Measurements from ENCODE around the gene PARP4.
"Not testable (repeated sequence)": the region's sequence is repeated elsewhere in the genome, so short reads cannot be mapped to it uniquely, and the experiment has no call there.

The PARP4 gene

DNA sequence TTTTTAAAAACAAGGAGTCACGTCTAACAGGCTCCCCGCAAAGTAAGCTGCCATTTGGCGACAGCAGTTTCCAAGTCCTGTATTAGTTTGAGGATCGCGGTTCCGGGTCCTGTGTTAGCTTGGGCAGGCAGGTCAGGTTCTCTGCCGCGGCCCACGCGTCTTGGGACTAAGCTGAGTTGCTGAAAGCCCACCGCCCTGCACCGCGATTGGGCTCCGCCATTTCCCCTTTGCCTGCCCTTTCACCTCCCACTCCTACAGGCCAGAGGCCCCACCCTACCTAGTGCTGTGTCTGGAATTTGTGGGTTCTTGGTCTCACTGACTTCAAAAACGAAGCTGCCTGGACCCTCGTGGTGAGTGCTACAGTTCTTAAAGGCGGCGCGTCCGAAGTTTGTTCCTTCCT lies 6.8 kb downstream of the PARP4 start:
- DNase-seq (ENCODE audit: low read depth in 2 of 2) = no peak

DNA sequence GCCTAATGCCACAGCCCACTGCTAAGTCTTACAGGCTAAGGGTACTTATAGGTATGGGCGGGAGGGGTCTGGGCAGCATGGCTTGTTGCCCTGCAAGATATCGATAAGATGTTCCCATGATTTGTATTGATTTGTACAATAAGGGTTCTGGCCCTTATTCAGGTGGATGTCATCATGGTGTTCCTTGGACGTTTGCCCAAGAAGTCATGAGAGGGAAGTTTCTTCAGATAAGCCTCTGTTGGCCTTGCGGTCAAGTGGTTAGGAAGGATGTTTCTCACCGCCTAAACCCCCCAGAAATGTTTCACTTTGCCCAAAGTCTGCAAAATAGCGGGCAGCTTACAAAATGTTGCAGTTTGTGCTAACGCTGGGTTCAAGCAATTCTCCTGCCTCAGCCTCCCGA lies 7.3 kb downstream of the PARP4 start:
- no peak for DNase-seq (ENCODE audit: low read depth in 2 of 2)

DNA sequence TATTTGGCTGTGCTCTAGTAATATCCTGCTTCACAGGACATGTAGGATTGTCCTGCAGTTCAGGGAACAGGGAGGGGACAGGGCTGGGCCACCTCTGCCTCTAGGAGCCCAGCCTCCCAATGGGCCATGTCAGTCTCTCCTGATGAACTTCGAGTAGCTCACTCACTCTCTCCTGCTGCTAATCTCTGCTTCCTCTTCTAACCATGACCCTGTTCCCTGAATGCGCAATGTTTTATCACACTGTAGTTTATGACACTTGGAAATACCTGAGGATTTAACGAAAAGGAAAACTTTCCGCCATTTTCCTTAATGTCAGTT lies 9.2 kb downstream of the PARP4 start:
- no peak for DNase-seq (ENCODE audit: low read depth in 2 of 2)

DNA sequence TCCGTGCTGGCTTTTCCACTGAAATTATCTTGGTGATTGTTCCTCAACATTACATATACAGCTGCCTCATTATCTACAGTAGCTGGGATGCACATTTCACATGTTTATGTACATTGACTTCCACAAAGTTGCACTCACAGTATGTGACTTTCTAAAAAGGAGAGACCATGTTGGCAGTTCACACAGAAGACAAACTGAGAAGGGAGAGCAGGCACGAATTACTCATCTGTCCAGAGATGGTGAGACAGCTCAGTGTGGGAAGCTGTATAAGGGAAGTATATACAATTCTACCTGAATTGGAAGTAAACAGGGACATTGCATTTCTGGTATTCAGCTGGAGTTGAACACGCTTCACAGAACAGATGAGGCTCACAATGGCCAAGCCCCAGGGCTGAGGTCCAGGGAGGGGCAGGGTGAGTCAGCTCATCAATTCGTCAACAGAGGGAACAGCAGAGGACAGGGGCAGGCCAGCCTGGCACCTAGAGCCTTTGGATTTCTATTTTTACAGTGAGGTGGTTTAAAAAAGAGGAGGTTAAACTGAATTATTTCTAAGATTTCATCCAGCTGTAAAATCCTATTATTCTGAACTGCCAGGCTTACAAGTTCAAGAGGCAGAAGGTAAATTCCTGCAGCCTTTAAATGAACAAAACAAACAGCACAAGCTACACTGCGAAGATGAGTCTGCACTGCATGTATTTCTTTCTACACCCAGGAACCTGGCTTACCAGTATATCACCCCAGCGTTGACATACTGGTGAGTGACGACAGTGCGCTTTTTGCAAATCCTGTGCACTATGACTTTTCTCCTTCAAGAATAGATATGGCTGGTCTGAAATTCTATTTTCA lies 9.8 kb downstream of the PARP4 start:
- DNase-seq (ENCODE audit: low read depth in 2 of 2) = no peak

DNA sequence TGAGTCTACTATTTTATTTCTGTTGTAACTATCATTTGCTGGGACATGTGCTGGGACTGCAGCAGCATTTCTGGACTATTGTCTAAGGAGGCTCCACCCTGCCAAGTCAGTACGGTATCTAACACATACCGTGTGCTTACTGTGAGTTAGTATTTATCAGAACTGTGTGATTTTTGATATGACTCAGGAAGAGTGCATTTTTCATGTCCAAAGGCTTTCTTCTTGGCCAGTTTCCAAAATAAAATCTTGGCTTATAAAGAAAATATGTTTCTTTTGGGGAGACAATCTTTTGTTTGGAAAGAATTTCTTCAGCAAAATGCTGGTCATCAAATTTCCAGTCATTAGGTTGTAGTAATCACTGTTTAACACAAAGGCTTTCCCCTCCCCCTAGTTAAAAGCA lies 11.6 kb downstream of the PARP4 start:
- DNase-seq (ENCODE audit: low read depth in 2 of 2) = no peak

DNA sequence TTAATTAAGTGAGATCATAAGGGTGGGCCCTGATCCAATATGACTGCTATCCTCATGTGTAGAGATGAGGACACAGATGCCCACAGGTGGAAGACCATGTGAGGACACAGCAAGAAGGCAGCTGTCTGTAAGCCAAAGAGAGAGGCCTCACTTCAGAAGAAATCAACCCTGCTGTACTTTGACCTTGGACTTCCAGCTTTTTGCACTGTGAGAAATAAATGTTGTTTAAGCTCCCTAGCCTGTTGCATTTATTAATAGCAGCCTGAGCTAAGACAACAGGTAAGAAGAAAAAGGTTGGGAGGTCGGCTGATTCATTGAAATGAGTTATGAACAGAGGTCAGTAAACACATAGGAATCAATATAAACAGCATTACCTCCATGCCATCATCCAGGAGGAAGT lies 14.8 kb downstream of the PARP4 start:
- no peak for DNase-seq (ENCODE audit: low read depth in 2 of 2)

DNA sequence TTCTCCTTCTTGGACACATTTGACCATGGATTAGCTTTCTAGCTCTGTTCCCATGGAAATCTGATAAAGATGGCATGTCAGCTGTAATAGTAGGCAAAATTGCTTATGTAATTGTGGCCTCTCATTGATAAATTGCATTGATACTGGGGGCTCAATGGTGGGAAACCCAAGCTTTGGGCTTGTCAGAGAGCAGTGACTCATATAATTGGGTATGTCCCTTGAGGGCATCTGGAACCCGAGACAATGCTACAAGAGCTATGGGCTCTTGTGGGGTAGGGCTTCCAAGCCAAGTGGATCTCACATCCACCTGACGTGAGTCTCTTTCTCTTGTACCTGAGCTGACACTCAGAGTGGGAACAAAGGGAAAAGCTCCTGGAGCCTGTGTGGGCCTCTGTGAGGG lies 16.3 kb downstream of the PARP4 start:
- not testable (repeated sequence) for DNase-seq (ENCODE audit: low read depth in 2 of 2)

DNA sequence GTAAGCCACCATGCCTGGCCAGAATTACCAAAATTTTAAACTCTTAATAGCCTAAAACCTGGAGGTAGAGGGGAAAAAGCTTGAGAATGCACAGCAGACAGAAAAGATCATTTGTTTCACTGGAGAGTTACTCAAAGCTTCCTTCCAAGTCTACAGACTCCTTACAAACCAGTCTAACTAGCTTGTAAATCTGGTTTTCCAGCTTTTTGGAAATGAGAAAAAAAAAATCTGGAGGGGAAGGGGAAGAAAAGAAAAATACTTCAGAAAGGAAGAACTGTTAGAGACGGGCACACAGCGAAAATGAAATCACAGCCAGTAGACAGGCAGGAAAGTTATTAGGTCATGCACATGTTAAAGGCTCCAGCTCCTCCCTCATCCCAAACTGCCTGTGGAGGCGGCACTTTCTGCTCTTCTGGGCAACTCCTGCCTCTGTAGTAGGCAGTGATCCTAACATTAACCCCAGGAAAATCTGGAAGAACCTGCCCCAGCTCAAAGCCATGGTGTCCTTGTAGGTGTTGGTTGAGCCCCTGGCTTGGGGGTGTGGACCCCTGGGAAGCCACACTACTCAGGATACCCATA lies 17.3 kb downstream of the PARP4 start:
- DNase-seq (ENCODE audit: low read depth in 2 of 2) = no peak

DNA sequence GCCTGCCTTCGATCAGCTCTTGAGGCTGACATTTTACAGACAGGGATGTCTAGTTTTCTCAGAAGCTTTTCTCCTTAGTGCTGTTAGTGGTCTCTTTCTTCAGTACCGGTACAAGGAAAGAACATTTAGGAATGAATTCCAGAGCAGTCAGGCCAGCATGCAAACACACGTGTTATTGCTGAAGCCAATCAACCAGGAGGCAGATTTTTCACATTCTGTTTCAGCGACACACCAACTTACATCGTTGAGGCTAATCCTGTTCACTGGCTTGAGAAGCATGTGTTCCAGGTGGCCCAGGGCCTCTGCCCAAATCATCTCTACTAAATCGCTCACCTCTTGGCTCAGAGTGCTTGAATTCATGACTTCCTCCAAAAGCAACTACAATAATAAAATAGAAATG lies 19.2 kb downstream of the PARP4 start:
- DNase-seq (ENCODE audit: low read depth in 2 of 2) = no peak

DNA sequence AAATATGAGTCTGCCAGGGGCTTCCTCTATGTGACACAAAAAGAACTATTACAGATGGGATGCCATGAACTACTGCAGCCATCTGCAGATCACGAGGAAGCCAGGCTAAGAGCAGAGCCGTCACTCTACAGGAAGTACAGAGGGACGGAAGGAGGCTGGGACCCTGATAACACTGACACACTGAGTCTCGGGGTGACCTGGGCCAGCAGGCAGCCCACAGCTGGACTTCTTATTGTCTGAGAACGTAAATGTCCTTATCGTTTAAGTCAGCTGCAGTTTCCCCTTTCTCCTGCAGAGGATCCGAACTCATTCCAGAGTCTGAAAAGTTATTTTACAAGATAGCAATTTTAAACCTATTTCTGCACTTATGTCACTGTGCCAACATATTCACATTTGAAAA lies 20.7 kb downstream of the PARP4 start:
- no peak for DNase-seq (ENCODE audit: low read depth in 2 of 2)

DNA sequence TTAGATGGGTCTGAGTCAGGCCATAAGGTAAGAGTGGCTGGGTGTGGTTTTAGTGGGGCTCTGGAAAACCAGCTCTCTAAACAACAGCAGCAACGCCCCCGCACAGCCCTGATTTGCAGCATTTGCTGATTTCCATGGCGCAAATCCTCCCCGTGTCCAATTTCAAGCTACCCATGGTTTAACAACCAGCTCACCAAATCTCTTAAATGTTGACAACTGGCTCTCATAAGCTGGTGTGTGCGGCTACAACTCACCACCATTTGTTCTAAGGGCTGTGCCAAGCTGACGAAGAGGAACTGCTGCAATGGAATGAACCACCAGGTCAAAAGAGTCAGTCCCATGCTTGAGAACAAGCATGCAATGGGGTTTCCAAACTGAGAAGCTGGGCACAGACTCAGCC lies 22.9 kb downstream of the PARP4 start:
- no peak for DNase-seq (ENCODE audit: low read depth in 2 of 2)

DNA sequence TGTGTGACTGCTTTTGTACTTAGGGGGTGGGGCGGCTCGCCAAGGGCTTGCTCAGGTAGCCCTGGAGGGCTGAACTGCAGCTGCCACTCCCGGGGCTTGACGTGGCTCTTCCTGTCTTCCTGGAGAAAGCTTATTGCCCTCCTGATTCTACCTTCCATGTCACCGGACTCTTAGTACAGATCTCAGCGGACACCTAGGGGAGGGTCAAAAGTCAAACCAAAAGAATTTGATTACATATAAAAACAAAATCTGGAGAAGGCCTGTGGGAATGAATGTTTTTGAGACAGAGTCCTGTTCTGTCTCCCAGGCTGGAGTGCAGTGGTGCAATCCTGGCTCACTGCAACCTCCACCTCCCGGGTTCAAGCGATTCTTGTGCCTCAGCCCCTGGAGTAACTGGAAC lies 24.5 kb downstream of the PARP4 start:
- not testable (repeated sequence) for DNase-seq (ENCODE audit: low read depth in 2 of 2)

DNA sequence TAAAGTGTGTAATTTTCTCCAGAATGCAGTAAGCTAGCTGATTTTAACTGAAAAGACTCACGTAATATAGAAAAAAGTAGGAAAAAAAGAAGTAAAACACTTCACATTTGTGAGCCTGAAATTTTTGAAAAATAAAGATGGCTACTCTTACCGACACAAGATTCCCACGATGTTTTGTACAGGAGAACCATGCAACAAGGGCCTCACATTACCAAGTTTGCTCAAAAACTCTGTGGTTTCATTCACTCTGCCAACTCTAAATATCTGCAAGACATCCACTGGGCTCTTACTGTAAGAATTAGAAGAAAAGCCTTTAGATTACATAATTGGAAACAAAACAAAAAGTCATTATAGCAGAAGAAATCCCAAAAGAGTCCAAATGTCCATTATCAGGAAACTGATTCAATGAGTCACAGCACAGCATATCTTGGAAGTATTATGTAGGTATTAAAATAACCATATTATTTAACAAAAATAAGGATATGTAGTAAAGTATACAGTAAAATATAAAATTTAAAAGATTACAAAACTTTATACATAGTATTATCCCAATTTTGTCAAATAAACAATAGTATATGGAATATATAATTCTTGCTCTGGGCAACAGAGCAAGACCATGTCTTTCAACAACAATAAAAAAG lies 26.4 kb downstream of the PARP4 start:
- DNase-seq (ENCODE audit: low read depth in 2 of 2) = not testable (repeated sequence)

DNA sequence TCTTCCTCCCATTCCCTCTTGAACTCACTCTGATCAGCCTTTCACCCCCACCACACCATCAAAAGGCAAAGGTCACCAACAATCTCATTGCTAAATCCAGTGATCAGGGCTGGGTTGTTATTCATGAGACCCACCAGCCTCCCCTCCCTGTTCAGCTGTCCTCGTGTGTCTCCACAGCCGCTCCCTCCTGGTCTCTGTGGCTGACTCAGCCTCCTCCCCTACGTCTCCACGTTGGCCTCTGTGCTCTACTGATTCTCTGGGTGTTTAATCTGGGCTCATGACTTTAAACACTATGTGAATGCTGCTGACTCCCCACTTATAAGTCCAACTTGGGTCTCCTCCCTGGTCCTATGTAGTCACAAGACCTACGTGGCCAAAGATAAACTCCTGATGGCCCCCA lies 38.9 kb downstream of the PARP4 start:
- DNase-seq (ENCODE audit: low read depth in 2 of 2) = no peak

DNA sequence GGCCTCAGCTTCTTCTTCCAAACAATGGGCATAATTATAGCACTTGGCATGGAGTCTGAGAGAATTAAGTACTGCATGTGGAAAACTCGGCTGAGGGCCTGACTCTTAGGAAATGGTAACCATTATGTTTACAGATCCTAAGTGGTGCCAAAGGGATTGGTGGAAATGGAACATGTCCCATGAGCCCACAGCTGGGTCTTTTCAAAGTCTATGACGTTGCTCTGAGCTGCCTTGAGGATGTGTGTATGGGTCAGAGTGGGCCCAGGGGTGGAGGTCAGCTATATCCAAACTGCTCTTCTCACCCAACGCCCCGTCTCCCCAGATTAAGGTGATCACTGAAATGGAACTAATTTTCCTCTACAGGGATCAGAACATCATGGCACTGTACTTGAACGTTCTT lies 40.4 kb downstream of the PARP4 start:
- DNase-seq (ENCODE audit: low read depth in 2 of 2) = not testable (repeated sequence)

DNA sequence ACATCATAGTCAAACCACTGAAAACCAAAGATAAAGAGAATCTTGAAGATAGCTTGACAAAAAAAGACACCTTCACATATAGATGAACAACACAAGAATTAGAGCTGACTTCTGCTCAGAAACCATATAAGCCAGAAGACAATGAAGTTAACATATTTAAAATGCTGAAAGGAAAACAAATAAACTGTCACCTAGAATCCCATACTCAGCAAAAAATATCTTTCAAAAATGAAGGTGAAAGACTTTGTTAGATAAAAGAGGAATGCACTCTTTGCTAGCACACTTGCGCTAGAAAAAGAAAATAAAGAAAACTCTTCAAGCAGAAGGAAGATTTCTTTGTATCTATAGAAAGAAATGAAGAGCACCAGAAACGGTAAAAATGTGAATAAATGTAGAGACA lies 49.5 kb downstream of the PARP4 start:
- no peak for DNase-seq (ENCODE audit: low read depth in 2 of 2)

DNA sequence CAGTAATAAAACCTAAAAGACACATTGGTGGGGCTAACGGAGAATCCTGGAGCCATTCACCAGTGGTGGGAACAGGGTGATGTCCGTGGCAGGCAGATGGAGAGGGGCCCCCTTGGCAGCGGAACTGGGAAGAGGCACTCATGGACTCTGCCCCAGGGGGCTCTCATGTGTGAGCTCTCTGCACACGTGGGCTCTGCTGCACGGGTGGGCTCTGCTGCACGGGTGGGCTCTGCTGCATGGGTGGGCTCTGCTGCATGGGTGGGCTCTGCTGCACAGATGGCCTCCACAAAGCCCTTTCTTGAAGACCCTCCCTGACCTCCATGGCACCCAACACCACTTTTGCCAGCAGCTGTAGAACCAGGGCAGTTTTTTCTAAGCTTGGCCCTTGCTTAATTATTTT lies 52.3 kb downstream of the PARP4 start:
- DNase-seq (ENCODE audit: low read depth in 2 of 2) = no peak

DNA sequence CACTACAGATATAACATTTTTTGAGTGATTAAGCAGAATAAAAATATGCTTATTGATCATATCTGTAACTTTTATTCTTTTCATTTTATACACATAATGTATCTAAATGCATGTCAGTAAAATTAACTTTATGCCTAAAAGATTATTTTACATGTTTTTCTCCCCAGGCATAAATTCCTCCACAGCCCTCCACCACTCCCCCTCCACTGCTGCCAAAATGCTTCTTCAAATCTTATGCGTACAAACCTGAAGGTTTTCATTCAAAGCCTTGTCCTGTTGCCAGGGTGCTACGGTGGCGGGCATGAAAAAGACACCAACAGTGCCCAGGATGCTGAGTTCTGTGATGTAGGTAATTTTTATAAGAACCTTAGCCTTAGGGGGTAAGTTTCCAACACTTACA lies 52.9 kb downstream of the PARP4 start:
- no peak for DNase-seq (ENCODE audit: low read depth in 2 of 2)

DNA sequence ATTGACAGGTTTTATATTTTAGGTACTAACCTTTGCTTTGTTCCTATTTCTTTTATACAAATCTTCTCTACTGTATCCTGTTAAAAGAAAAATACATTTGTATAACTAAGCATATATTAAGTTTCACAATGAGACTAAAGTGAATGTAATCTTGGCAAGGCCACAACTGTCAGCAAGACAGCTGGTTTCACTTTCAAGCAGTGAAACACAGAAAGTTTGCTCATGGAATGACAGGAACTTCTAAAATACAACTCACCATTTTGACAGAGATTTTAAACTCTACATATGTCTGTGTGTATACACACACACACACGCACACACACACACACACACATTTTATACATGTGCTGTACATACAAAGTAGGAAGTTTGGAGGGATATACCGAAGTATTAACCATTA lies 53.3 kb downstream of the PARP4 start:
- DNase-seq (ENCODE audit: low read depth in 2 of 2) = no peak

DNA sequence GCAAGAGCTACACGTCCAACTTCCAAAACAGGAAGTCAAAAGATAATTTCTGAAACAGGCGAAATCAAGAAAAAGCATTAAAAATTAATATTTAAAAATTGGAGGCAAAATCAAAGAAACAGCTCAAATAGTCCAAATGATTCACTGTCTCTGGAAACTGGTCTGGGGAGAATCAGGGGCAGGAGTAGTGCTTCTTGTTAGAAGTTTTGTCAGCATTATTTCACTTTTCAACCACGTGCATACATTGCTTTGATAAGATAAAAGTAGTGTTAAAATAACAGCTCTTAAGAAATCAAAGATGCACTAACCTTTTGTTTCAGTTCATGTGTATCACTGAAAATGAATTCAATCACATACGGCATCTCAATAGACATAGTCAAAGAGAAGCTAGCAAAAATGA lies 53.8 kb downstream of the PARP4 start:
- DNase-seq (ENCODE audit: low read depth in 2 of 2) = no peak

DNA sequence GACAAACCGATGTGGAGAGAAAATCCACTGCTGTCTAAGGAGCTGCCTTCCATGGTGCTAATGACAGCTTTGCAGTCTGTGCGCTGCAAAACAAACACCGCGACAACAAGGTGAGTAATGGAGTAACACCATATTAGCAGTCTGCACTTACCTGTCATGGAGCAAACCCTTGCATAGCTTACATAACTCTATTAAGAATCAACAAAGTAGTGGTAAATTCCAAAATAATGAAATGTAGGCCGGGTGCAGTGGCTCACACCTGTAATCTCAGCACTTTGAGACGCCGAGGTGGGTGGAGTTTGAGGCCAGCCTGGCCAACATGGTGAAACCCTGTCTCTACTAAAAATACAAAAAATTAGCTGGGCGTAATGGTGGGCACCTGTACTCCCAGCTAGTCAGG lies 56.2 kb downstream of the PARP4 start:
- DNase-seq (ENCODE audit: low read depth in 2 of 2) = no peak

DNA sequence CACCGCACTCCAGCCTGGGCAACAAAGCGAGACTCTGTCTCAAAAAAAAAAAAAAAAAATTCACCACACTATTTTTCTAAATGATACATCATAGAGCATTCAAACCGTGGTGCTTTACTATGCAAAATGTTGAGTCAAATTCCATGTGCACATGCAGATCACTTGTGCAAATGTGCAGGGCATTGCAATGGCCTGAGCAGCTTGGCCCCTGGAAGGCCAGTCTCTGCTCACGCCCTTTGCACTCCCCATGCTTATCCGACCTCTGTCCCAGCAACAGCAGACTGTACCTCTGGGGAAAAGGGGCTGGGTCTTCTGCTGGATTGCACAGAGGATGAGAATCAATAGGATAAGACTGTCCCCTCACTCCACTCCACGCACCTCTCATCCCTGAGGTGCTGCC lies 58.5 kb downstream of the PARP4 start:
- DNase-seq (ENCODE audit: low read depth in 2 of 2) = no peak

DNA sequence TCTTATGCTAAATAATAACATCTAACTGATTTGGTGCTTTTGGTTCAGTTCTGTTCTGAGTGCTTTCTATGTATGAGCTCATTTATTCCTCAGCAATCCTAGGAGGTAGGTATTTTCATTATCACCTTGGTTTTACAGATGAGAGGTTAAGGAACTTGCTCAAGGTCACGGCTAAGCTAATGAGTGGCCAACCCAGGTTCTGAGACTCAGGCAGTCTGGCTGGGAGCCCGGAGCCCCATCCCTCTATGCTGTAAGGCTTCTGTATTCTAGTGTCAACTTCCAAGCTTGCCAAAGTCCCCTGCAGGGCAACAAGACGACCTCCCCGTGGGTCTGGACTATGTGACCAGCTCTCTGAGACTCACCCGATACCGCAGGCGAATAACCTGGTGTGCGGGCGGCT lies 60.5 kb downstream of the PARP4 start:
- no peak for DNase-seq (ENCODE audit: low read depth in 2 of 2)
